H1 (cell line): ENCODE data around the gene TRMT44.

ENCODE experiments used
- CBX5 ChIP-seq: fragments of 300-800, 300-1000 bp; sonication (generic); IDR thresholded peaks from 2 replicates; pipeline ENCODE4 v1.7.1; 2016; ENCODE audit warnings: antibody characterized with exemption, low read length, low read depth
- EP300 ChIP-seq, 2 experiments: IDR thresholded peaks; 1 replicate in 1 of 2; 2 replicates in 1 of 2; pipeline ENCODE4 v1.6.1; 2011 to 2012; ENCODE audit warnings: low read depth in 2 of 2, low read length in 2 of 2, mild to moderate bottlenecking in 2 of 2, borderline replicate concordance in 1 of 2, inconsistent platforms in 1 of 2, moderate library complexity in 1 of 2
- EZH2 ChIP-seq: fragments of 200-600 bp; sonication (generic); IDR thresholded peaks from 2 replicates; pipeline ENCODE4 v1.7.1; 2012; ENCODE audit warnings: low read depth, mild to moderate bottlenecking, moderate library complexity, low read length, inconsistent platforms; ENCODE audit not compliant: severe bottlenecking
- NRF1 ChIP-seq: IDR thresholded peaks from 2 replicates; pipeline ENCODE4 v1.6.1; 2011; ENCODE audit warnings: mild to moderate bottlenecking, low read depth, low read length, improper control_type of control experiment
- POLR2A ChIP-seq, 2 experiments: IDR thresholded peaks; 1 replicate in 1 of 2; 2 replicates in 1 of 2; pipeline ENCODE4 v1.6.1; 2011; ENCODE audit warnings: low read depth in 2 of 2, low read length in 2 of 2, mild to moderate bottlenecking in 2 of 2; ENCODE audit errors: control extremely low read depth in 1 of 2
- SP1 ChIP-seq: IDR thresholded peaks from 2 replicates; pipeline ENCODE4 v1.6.1; 2011; ENCODE audit warnings: low read depth, low read length
- SUZ12 ChIP-seq: fragments of 200-600 bp; sonication (generic); IDR thresholded peaks from 2 replicates; pipeline ENCODE4 v1.6.1; 2012; ENCODE audit warnings: mild to moderate bottlenecking, inconsistent platforms, low read length, moderate library complexity, mixed read lengths
- TAF1 ChIP-seq: IDR thresholded peaks from 2 replicates; pipeline ENCODE4 v1.6.1; 2011; ENCODE audit warnings: mild to moderate bottlenecking, low read depth, low read length
- YY1 ChIP-seq: IDR thresholded peaks from 2 replicates; pipeline ENCODE4 v1.6.1; 2011; ENCODE audit warnings: low read depth, mild to moderate bottlenecking, low read length
- TF ChIP-seq, protein P1 (sequence below), 3 experiments: IDR thresholded peaks; 1 replicate in 2 of 3; 2 replicates in 1 of 3; pipeline versions ENCODE4 v1.5.1 to v1.6.1; 2011; ENCODE audit warnings: low read length in 3 of 3, mild to moderate bottlenecking in 3 of 3, inconsistent platforms in 2 of 3, low read depth in 1 of 3, moderate library complexity in 1 of 3; ENCODE audit not compliant: insufficient read depth in 1 of 3; ENCODE audit errors: control extremely low read depth in 1 of 3
- TF ChIP-seq, protein P2 (sequence below): IDR thresholded peaks from 2 replicates; pipeline ENCODE4 v1.6.1; 2011; ENCODE audit warnings: low read depth, mild to moderate bottlenecking, low read length; ENCODE audit not compliant: insufficient read depth

DNA sequence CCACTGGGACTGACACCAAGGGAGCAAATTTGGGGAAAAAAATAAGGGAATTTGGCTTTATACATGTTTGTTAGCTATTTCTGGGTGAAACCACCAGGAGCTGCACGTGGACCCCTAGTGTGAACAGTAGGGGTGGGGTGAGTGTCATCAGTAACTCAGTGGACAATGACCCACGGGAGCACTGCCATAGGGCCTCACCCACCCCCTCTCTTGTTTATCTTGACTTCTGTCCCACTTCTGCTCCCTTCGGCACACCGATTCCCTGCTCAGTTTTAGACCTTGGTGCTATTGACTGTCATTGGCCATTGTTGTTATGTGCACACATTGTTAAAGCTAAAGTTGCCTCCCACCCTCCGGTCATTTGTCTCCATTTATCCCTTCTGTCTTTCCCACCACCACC, 9.0 kb upstream of the TRMT44 start:
- TF ChIP-seq NRF1 (no peak), TAF1 (no peak), SP1 (no peak), CBX5 (no peak), POLR2A (IDR thresholded peaks at IDR 0.05; ENCODE audit: control extremely low read depth in 1 of 2, low read depth in 2 of 2, low read length in 2 of 2) (no peak), YY1 (no peak), EP300 (IDR thresholded peaks at IDR 0.05; ENCODE audit: borderline replicate concordance in 1 of 2, low read depth in 2 of 2, low read length in 2 of 2) (no peak), EZH2 (no peak), SUZ12 (no peak)
- TF ChIP-seq, protein P1, sequence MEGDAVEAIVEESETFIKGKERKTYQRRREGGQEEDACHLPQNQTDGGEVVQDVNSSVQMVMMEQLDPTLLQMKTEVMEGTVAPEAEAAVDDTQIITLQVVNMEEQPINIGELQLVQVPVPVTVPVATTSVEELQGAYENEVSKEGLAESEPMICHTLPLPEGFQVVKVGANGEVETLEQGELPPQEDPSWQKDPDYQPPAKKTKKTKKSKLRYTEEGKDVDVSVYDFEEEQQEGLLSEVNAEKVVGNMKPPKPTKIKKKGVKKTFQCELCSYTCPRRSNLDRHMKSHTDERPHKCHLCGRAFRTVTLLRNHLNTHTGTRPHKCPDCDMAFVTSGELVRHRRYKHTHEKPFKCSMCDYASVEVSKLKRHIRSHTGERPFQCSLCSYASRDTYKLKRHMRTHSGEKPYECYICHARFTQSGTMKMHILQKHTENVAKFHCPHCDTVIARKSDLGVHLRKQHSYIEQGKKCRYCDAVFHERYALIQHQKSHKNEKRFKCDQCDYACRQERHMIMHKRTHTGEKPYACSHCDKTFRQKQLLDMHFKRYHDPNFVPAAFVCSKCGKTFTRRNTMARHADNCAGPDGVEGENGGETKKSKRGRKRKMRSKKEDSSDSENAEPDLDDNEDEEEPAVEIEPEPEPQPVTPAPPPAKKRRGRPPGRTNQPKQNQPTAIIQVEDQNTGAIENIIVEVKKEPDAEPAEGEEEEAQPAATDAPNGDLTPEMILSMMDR (IDR thresholded peaks at IDR 0.05; ENCODE audit: control extremely low read depth in 1 of 3, insufficient read depth in 1 of 3, low read depth in 1 of 3, low read length in 3 of 3): no peak
- TF ChIP-seq, protein P2, sequence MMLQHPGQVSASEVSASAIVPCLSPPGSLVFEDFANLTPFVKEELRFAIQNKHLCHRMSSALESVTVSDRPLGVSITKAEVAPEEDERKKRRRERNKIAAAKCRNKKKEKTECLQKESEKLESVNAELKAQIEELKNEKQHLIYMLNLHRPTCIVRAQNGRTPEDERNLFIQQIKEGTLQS: no peak
